Measurements from ENCODE around the gene DNAH3. TPM values are rescaled to one million over a fixed set of nuclear protein-coding genes. Genes with fewer than 3 reads are reported as not detected.

DNAH3 gene
- total and polyA plus RNA-seq, 3 donors from 2014 or later = 11.7 to 21.2 (median 19.9) TPM

GRCh38 chr16:20971401-20971800, 179.2 kb downstream of the DNAH3 start:
- Histone ChIP-seq H3K9me3 (no peaks in the 10 kb centered on the region), H3K4me1 (no peaks in the 10 kb centered on the region), H3K27me3 (no peaks in the 10 kb centered on the region), H3K36me3 (ENCODE audit: low read depth, missing control alignments) (no peaks in the 10 kb centered on the region), H3K4me3 (no peak overlapping the region), H3K27ac (no peak overlapping the region)
- intact Hi-C loops (cut with DNase I; ENCODE audit: low total_unique reads) = no loop called here
- 86 to 91% methylated on average over 6 to 8 of the region's 8 CpGs for WGBS, 2 donors
- no peak for DNase-seq
- TF ChIP-seq POLR2A (IDR thresholded peaks at IDR 0.05) (no peak), CTCF (IDR thresholded peaks at IDR 0.05) (no peak)

GRCh38 chr16:20969386-20969785, 181.3 kb downstream of the DNAH3 start:
- H3K27ac ChIP-seq = no peak overlapping the region
- 83 to 94% methylated on average over 5 of the region's 5 CpGs for WGBS, 2 donors
- no peak for DNase-seq
- H3K4me1 ChIP-seq = no peaks in the 10 kb centered on the region
- H3K27me3 ChIP-seq = no peaks in the 10 kb centered on the region
- H3K4me3 ChIP-seq = no peak overlapping the region
- no peaks in the 10 kb centered on the region for H3K36me3 ChIP-seq (ENCODE audit: low read depth, missing control alignments)
- TF ChIP-seq CTCF (IDR thresholded peaks at IDR 0.05) = no peak
- no peak for TF ChIP-seq POLR2A (IDR thresholded peaks at IDR 0.05)
- intact Hi-C loops (cut with DNase I; ENCODE audit: low total_unique reads) = no loop called here
- H3K9me3 ChIP-seq = no peaks in the 10 kb centered on the region

- Histone ChIP-seq H3K4me1 (no peaks in the 10 kb centered on the region), H3K27ac (no peak overlapping the region), H3K27me3 (no peaks in the 10 kb centered on the region), H3K4me3 (no peak overlapping the region), H3K36me3 (ENCODE audit: low read depth, missing control alignments) (no peaks in the 10 kb centered on the region), H3K9me3 (no peaks in the 10 kb centered on the region)
- intact Hi-C loops (cut with DNase I; ENCODE audit: low total_unique reads) = no loop called here
- 65 to 66% methylated on average over 3 of the region's 3 CpGs for WGBS, 2 donors
- DNase-seq = no peak
- TF ChIP-seq CTCF (IDR thresholded peaks at IDR 0.05) (no peak), POLR2A (IDR thresholded peaks at IDR 0.05) (no peak)
Observed at GRCh38 chr16:20968765-20969164, 181.9 kb downstream of the DNAH3 start.

DNA sequence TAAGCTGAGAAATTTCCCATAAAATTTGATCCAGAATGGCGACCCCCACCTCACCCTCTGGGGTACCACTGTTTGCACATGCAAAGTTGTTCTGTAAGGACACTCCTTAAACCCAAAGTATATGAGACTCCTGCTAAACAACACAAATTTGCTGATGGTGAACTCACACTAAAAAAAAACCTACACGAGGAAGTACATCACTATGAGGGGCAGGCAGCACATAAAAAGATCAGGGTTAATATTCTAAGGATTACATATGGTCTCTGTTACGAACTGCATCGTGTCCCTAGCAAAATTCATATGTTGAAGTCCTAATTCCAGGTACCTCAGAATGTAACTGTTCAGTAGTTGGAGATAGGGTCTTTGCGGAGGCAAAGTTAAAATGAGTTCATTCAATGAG, 189.7 kb downstream of the DNAH3 start:
- no peak for TF ChIP-seq CTCF (IDR thresholded peaks at IDR 0.05)
- no peak for TF ChIP-seq POLR2A (IDR thresholded peaks at IDR 0.05)
- intact Hi-C loops (cut with DNase I; ENCODE audit: low total_unique reads) = no loop called here
- Histone ChIP-seq H3K4me3 (no peak overlapping the region), H3K36me3 (ENCODE audit: low read depth, missing control alignments) (no peaks in the 10 kb centered on the region), H3K9me3 (no peaks in the 10 kb centered on the region), H3K27me3 (no peaks in the 10 kb centered on the region), H3K27ac (no peak overlapping the region), H3K4me1 (no peaks in the 10 kb centered on the region)
- DNase-seq = no peak
- WGBS, 2 donors = 80 to 91% methylated on average over 5 of the region's 5 CpGs

GRCh38 chr16:20957153-20957552, 193.5 kb downstream of the DNAH3 start:
- TF ChIP-seq CTCF (IDR thresholded peaks at IDR 0.05) = no peak
- TF ChIP-seq POLR2A (IDR thresholded peaks at IDR 0.05) = no peak
- Histone ChIP-seq H3K4me1 (no peaks in the 10 kb centered on the region), H3K4me3 (no peak overlapping the region), H3K9me3 (no peaks in the 10 kb centered on the region), H3K27me3 (no peaks in the 10 kb centered on the region), H3K36me3 (ENCODE audit: low read depth, missing control alignments) (no peaks in the 10 kb centered on the region), H3K27ac (no peak overlapping the region)
- DNase-seq = no peak
- intact Hi-C loops (cut with DNase I; ENCODE audit: low total_unique reads) = no loop called here
- 71 to 95% methylated on average over 3 of the region's 3 CpGs for WGBS, 2 donors

All from testis (tissue), 3 donors.